Inflammatory macrophage treated with lipopolysaccharide for 4 hours (primary cell): ENCODE results near the gene GDPD3.
A peak's percentile ranks its signal among the peaks of the same experiment; 100 is the strongest.

Experiments
- DNase-seq: peaks from one replicate; pipeline ENCODE4 v3.0.0-alpha.2; 2020

The GDPD3 gene

GRCh38 chr16:30094541-30095165 lies 18.7 kb downstream of the GDPD3 start:
- DNase-seq = no peak

GRCh38 chr16:30092373-30093010 lies 20.8 kb downstream of the GDPD3 start:
- DNase-seq = peak; percentile 99

GRCh38 chr16:30091474-30092372 lies 21.6 kb downstream of the GDPD3 start, which contains the start of gene TBX6:
Gene TBX6 (minus strand): TSS chr16:30091924. CDS start chr16:30091193, 731 bp downstream.
- peak; percentile 94 for DNase-seq

GRCh38 chr16:30090610-30091331 lies 22.6 kb downstream of the GDPD3 start:
- no peak for DNase-seq

- DNase-seq = no peak
Observed at GRCh38 chr16:30088832-30089624, 24.3 kb downstream of the GDPD3 start.

GRCh38 chr16:30088237-30088831 lies 25.0 kb downstream of the GDPD3 start:
- DNase-seq = no peak

- DNase-seq = peak; percentile 91
Observed at GRCh38 chr16:30087181-30087898, 26.0 kb downstream of the GDPD3 start.

- no peak for DNase-seq
Observed at GRCh38 chr16:30086291-30087140, 26.8 kb downstream of the GDPD3 start.

- no peak for DNase-seq
Observed at GRCh38 chr16:30085820-30086219, 27.5 kb downstream of the GDPD3 start.

- DNase-seq = no peak
Observed at GRCh38 chr16:30085247-30085646, 28.1 kb downstream of the GDPD3 start.

GRCh38 chr16:30084816-30085159 lies 28.5 kb downstream of the GDPD3 start:
- DNase-seq = no peak

- no peak for DNase-seq
Observed at GRCh38 chr16:30084096-30084815, 29.1 kb downstream of the GDPD3 start.

- no peak for DNase-seq
Observed at GRCh38 chr16:30083216-30084055, 29.9 kb downstream of the GDPD3 start.

- no peak for DNase-seq
Observed at GRCh38 chr16:30082545-30083090, 30.7 kb downstream of the GDPD3 start.

GRCh38 chr16:30079480-30079879 lies 33.9 kb downstream of the GDPD3 start:
- no peak for DNase-seq

GRCh38 chr16:30078744-30079143 lies 34.6 kb downstream of the GDPD3 start:
- DNase-seq = no peak

GRCh38 chr16:30077656-30078055 lies 35.7 kb downstream of the GDPD3 start:
- DNase-seq = peak; percentile 61

- DNase-seq = no peak
Observed at GRCh38 chr16:30076276-30076791, 37.0 kb downstream of the GDPD3 start.
